HL-60/S4 treated with phorbol 12-myristate 13-acetate at 8.2 ng/mL for 4 days and 3 days (cell line): ENCODE data around the gene FAM9C.

Experiments used
- in situ Hi-C: fragments of 300-500 bp; cut with MboI; formaldehyde crosslinking; loops from 2 replicates; pipeline ENCODE4 v1.15.0; 2022; ENCODE audit warnings: low sequenced_read_pairs

FAM9C gene

DNA sequence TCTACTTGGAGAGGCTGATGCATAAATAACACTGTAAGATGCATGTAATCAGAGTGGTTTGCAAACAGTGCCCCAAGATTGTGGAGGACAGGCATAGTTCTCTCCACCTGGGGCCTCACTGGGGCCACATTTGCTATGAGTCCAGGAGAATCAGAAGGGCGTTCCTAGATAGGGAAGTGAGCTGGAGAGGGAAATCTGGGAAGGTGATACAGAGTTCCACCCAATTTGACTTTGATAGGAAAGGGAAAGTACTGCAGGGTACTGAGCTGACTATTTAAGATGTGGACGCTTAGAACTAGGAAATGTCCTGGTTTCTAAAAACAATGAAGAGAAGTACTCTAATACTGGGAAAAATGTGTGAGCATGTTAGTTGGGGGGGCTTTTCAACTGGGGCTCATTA lies 33.9 kb downstream of the FAM9C start:
- in situ Hi-C loops: no loop called here

GRCh38 chrX:13009844-13010243 lies 34.6 kb downstream of the FAM9C start:
- in situ Hi-C loops: no loop called here

GRCh38 chrX:13009273-13009672 lies 35.1 kb downstream of the FAM9C start:
- in situ Hi-C loops: no loop called here

GRCh38 chrX:13008851-13009250 lies 35.6 kb downstream of the FAM9C start:
- in situ Hi-C loops: no loop called here

DNA sequence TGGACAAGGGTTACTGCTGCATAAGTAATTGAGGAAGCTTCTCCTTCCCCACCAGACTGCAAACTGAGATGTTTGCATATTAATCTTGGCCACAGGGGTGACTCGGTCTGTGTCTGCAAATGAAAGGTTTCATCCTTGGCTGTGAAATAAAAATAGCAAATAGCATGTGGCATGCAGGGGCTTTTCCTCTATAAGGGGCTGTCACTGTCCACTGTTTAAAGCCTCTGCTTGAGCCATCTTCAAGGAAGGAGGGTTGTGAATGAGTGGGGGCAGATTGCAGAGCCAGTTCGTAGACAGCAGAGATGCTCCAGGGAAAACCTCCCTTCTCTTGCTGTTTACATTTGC lies 36.3 kb downstream of the FAM9C start:
- in situ Hi-C loops: no loop called here

GRCh38 chrX:13007519-13008188 lies 36.8 kb downstream of the FAM9C start:
- in situ Hi-C loops: no loop called here

DNA sequence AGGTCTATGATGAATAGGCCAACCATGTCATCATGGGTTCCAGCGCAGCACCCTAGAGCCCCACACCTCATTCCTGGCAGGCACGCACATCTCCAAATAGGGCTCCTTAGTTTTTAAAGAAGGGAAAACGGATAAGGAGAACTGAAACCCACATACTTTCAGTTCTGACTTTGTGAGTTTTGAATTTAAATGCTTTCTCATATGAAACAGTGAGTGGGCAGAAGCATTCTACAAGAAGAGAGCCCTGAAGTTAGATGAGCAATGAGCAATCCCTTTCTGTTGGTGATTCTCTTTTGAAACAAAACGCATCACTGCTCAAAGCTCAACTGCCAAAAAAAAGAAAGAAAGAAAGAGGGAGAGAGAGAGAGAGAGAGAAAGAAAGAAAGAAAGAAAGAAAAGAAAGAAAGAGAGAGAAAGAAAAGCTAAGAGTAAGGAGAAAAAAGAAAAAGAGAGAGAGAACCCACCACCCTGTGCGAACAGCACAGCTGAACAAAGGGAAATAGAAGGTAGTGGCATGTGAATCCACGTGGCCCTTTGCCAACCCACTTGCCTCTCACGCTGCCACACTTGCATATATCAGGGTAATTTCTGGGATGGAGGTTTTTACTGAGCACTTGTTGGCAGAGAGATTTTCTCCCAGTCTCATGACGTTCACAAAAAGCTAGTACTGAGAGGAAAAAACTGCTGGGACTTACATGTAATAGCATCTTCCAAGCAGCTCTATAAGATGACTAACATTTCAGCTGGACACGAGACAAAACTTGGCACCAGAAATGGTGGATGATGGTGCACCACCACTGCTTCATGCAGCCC lies 38.6 kb downstream of the FAM9C start:
- in situ Hi-C loops: no loop called here

DNA sequence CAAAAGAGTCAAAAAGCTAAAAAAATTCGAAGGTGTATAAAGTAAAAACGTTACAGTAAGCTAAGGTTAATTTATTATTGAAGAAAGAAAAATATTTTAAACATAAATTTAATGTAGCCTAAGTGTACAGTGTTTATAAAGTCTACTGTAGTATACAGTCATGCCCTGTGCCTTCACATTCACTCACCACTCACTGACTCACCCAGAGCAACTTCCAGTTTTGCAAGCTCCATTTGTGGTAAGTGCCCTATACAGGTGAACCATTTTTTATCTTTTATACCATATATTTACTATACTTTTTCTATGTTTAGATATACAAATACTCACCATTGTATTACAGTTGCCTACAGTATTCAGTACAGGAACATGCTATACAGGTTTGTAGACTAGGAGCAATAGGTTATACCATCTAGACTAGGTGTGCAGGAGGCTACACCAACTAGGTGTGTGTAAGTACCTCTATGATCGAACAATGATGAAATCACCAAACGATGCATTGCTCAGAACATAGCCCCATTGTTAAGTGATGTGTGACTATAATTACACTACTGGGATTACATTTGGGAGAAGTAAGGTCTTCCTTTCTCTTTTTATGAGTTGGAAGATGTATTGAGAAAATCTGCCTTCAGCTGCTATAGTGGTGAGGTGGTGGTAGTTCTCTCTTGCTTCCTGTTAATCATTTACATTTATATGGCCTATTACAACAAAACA lies 42.3 kb downstream of the FAM9C start:
- in situ Hi-C loops: no loop called here

- in situ Hi-C loops: no loop called here
Measured at GRCh38 chrX:13001097-13001496, 43.3 kb downstream of the FAM9C start.

DNA sequence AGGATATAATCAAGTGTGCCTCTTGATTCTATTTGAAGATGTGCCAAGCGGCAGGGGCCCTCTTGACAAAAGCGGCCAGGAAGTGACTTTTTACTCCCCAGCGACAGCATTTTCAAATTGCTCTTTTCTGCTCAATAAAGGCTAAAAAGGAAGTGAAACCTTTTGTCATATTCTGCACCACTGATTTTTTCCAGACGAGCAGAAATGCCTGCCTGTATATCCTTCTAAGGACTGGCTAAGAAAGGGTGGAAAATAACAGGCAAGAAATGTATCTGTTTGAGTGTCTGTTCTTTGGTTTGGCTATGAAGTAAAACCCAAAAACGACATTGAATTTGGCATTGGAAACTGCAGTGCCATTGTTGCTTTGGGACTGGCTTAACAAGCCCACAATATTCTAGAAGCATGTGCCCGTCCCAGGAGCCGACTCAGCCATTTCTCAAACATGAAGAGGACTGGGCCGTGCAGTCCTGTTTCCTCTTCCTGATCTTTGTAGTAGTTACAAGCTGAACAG lies 44.1 kb downstream of the FAM9C start:
- in situ Hi-C loops: no loop called here

- in situ Hi-C loops: no loop called here
Measured at GRCh38 chrX:12999422-12999821, 45.0 kb downstream of the FAM9C start.

GRCh38 chrX:12997906-12998687 lies 46.3 kb downstream of the FAM9C start:
- in situ Hi-C loops: no loop called here

- in situ Hi-C loops: no loop called here
Measured at GRCh38 chrX:12996934-12997435, 47.4 kb downstream of the FAM9C start.

DNA sequence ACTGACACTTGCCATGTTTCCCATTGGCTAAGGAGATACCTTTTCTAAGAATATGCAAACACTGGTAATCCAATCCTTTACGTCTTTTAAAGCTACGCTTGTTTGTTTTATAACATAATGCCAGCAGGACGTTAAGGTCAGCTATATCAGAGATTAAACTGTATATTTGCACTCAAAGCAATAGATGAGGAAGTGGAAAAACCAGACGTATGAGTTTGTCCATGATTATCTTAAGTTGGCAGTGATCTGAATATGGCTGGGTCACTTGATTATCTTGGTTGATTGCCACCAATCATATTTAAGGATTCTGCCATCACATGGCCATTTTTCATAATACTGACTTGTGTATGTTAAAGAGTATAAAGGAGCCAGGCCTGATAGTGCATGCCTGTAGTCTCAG lies 50.1 kb downstream of the FAM9C start:
- in situ Hi-C loops: no loop called here

GRCh38 chrX:12993826-12994225 lies 50.6 kb downstream of the FAM9C start:
- in situ Hi-C loops: no loop called here

DNA sequence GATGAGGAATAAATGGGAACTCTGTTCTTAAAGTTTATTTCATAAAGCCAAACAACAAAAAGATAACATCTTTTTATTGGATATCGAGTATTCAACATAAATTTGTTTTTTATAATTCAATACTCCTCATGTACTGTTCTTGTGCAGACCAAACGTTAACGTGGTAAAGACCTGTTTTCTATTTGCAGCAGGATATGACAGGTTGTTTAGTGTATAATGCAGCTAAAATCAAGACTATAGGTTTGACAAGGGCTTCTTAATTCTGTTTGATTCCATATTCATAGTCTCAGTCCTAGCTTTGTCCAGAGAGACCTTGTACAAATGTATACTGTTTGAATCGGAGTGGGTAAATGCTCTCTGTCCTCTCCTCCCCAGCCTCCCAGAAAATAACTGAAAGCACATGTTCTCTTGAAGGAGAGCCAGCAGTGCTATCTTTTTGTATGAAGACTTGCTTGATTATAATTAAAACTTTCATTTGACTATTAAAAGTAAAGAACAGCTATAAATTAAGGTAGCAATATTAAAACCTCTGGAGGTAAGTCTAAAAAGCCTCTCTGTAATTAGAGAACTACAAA lies 51.8 kb downstream of the FAM9C start:
- in situ Hi-C loops: no loop called here

GRCh38 chrX:12991575-12991974 lies 52.8 kb downstream of the FAM9C start:
- in situ Hi-C loops: no loop called here

DNA sequence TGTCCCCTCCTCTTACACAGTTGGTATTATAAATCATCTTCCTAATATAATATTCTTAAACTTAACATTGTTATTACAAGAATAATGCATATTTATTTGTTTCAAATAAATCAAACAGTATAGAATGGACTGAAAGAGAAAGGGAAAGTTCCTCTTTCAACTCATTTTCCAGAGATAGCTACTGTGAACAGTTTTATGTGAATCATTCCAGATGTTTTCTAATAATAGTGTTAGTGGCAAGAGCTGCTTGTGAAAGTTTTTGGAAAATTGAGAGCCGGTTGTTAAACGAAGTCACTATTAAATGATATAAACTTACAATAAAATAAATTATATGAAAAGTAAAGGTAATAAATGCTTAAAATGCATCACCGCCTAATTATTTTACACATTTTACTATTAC lies 55.0 kb downstream of the FAM9C start:
- in situ Hi-C loops: no loop called here

GRCh38 chrX:12988797-12989196 lies 55.6 kb downstream of the FAM9C start:
- in situ Hi-C loops: no loop called here

DNA sequence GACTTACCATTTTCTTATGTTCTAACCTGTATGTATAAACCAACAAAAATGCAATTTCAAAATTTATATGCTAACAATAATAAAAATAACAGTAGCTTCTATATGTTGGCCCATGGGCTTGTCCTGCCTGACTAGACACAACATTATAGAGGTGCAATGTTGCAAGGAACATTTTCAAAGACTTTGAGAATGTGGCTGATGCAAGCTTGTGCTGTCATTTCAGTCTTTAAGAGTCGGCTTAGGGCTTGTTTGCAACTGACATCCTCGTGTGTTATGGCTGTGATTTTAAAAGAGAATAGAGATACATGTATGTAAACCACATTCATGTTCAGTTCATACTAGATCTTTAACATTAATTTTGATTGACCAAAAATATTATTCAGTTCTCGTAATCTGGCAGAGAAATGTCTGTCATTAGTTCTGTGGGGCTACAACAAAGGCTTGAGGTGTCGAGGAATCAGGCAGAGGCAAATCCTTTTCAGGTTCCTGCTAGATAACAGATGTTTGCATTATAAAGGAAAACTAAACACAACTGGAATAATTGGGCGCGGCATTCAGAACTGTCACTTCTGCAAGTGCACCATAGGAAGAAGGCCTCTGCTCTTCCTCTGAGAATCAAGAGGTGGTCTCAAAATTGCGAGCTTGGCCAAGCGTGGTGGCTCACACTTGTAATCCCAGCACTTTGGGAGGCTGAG lies 56.4 kb downstream of the FAM9C start:
- in situ Hi-C loops: no loop called here
